Measurements from ENCODE around the gene DNAAF5.
A peak's percentile ranks its signal among the peaks of the same experiment; 100 is the strongest.
"Not testable (repeated sequence)": the region's sequence is repeated elsewhere in the genome, so short reads cannot be mapped to it uniquely, and the experiment has no call there.

The DNAAF5 gene

DNA sequence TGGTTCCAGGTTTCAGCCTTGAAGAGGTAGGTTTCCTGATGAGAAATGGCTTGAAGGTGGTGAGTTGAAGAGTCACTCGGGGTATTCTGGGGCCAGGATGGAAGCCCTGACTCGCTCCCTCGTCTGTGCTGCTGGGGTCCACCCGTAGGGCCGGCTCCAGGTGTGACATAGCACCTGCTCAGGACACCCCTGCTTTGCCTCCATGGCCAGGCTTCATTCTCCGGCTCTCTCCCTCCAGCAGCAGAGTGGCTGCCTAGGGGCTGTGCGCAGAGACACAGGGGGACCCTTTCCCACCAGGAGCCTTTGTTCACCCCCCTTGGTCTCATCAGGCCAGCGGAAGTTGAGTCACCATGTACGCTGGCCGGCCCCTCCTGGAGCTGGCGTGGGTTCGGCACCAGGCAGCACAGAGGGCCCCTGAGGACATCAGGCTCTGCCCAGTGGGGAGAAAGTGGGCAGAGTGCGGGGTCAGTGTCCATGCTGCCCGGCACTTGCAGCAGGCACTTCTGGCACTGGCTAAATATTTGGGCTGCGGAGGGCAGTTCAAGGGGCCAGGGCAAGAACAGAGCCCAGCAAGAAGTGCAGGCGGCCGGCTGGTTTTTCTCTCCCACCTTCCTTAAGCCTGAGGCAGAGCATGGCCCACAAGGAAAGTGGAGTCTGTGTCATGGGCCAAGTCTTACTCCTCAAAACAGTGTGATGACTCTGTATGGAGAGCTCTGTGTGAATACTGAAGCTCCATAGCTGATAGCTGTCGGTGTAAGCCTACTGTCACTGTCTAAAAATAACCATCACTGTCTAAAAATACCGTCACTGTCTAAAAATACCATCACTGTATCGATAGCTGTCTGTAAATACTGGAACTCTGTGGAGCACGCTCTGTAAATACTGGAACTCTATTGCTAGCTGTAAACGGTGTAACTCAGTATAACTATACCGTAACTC, 4.3 kb downstream of the DNAAF5 start:
- no peak for DNase-seq

DNA sequence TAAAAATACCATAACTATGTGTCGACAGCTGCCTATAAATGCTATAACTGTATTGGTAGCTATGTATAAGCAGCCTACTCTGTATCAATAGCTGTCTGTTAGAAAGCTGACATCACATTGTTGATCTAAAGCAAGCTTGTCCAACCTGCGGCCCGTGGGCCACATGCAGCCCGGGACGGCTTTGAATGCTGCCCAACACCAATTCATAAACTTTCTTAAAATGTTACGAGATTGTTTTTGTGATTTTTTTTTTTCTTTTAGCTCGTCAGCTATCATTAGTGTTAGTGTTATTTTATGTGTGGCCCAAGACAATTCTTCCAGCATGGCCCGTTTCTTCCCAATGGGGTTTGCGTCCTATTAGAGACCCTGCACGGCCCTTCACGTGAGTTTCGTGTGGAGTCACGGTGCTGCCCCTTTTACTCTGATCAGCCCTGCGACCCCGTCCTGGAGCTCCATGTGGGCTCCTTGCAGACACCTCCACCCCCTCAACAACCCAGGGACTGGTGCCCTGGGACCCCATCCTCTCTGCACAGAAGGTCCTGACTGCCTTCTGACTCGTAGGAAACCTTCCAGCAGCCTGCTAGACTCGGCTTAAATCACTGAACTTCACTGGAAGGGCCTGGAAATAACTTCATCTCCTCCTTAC, 5.1 kb downstream of the DNAAF5 start:
- DNase-seq: no peak

DNA sequence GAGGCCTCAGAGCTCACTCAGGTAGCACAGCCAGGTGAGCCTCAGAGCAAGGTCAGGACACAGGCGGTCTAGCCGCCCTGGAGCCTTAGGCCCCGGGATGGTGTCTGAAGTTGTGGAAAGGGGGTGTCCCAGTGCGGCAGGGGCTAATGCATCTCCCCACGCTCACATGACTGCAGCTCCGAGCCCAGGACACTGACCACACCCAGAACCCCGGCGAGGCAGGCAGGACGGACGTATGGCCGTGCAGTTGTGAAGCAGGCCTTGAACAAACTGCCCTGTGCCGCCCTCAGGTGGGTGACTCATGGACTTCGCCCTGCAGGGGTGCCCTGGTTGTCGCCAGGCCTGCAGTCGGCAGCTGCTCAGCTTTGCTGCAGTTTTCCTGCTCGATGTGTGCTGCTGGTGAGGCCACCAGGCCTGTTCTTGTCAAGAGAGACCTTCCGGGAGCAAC, 5.6 kb downstream of the DNAAF5 start:
- DNase-seq: peak; percentile 15

DNA sequence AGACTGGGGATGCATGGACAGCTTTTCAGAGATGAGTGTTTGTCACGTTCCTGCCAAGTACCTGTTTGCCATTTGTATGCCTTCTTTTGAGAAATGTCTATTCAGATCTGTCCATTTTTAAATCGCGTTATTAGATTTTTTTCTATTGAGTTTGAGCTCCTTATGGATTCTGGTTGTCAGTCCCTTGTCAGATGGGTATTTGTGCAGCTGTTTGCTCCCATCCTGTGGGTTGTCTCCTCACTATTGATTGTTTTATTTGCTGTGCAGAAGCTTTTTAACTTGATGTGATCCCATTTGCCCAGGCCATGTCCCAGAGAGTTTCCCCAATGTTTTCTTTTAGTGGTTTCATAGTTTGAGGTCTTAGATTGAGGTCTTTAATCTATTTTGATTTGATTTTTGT, 6.1 kb downstream of the DNAAF5 start:
- no peak for DNase-seq

DNA sequence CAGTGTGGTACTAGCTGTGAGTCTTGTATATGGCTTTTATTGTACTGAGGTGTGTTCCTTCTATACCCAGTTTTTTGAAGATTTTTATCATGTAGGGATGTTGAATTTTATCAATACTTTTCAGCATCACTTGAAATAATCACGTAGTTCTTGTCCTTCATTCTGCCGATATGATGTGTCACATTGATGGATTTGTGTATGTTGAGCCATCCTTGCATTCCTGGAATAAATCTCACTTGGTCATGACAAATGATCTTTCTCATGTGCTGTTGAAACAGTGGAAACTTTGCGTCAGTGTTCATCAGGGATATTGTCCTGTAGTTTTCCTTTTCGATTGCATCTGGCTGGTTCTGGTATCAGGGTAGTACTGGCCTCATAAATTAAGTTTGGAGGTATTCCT, 7.7 kb downstream of the DNAAF5 start:
- DNase-seq: no peak

DNA sequence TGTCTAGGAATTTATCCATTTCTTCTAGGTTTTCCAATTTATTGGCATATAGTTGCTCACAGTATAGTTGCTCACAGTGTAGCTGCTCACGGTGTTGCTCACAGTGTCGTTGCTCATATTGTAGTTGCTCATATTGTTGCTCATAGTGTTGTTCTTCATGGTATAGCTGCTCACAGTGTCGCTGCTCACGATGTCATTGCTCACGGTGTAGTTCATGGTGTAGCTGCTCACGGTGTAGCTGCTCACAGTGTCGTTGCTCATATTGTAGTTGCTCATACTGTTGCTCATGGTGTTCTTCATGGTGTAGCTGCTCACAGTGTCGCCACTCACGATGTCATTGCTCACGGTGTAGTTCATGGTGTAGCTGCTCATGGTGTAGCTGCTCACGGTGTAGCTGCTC, 8.3 kb downstream of the DNAAF5 start:
- DNase-seq: no peak

DNA sequence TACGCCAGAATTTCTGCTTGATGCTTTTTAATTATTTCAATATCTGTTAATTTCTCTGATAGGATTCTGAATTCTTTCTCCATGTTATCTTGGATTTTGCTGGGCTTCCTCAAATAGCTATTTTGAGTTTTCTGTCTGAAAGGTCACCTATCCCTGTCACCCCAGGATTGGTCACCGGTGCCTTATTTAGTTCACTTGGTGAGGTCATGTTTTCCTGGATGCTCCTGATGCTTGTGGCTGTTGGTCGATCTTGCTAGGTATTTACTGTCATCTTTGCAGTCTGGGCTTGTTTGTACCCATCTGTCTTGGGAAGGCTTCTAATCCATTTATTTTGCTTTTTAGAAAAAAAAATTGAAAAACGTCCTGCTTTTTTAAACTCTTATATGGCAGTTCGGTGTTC, 11.7 kb downstream of the DNAAF5 start:
- no peak for DNase-seq

DNA sequence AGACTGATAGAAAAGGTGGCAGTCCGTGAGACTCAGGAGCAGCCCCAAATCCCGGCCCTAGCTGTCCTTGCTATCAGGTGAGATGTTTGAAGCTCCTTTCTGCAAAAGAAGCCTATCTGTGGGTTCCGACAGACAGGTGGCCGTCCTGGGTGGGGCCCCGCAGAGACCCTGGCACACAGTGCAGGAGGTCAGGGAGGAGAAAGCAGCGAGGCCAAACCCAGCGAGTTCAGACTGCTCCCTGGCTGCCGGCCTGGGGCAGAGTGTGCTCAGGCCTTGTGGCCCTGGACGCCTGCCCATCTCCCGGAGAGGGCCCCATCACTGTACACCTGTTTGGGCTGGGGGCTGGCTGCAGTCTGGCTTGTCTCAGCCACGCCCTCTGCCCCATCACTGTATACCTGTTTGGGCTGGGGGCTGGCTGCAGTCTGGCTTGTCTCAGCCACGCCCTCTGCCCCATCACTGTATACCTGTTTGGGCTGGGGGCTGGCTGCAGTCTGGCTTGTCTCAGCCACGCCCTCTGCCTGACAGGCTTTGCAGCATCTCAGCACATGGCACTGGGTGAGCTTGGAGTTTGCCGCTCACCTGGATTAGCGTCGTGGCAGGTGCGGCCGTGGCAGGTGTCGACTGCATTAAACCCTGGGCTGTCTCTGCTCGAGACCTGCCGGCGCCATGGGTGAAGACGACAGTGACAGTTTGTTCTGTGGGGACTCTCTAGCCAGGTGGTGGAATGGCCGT, 12.4 kb downstream of the DNAAF5 start:
- DNase-seq: no peak

DNA sequence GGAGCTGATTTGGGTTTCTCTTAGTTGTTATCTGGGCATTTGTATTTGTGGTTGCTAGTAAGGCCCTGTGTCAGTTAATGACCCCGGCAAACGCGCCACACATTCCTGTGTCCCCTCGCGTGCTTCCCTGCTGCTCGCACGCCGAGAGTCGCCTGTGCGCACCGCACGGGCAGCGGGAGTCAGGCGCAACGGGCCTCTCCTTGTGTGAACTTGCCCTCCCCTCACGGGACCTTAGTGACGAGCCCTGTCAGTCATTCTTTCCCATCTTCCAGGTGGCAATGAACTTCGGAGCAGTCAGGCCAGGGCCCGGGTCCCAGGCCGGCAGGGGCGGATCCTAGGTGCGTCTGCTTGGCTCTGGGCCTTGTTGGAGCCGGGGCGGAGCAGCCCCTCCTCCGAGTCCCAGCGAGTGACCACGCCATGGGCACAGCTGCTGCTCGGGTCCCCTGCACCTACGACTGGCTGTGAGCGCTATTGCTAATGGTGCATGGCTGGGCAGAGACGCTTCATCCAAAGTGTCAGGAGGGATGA, 13.0 kb downstream of the DNAAF5 start:
- no peak for DNase-seq

DNA sequence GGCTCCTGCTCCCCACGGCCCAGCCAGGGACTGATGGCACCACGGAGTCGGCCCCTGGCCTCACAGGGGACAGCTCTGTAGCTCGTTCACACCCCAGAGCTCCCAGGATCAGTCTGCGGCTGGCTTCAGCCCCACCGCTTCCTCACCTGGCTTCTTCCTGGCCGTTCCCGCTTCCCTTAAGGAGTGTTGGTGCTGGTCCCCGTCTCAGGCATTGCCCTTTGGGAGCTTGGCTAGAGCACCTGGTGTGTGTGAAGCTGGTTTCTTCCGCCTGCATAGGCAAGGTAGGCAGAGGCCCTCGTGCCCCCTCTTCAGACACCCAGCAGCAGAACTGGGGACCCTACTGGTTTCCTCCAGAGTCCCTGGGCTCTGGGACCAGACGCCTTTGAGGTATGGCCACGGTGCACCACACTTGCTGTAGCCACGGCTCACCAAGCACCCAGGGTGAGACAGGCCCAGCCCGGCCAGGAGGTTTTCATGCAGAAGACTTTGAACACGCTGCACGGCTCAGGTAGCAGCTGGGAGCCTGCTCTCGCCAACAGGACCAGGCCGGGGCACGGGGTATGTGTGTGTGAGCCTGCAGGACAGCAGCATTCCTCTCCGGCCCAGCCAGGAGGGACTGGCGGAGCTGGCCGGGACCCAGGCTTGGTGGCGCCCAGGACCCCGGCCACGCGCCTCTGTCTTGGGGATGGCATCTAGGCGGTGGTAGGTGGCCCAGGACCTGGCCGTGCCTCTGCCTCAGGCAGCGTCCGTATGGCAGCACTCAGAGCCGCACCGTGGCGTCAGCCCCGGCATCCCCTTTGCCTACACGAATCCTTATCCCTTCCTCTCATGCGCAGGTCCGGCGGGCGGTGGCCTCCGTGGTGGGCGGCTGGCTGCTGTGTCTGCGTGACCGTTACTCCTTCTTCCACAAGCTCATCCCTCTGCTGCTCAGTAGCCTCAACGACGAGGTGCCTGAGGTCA, 13.8 kb downstream of the DNAAF5 start:
- no peak for DNase-seq

DNA sequence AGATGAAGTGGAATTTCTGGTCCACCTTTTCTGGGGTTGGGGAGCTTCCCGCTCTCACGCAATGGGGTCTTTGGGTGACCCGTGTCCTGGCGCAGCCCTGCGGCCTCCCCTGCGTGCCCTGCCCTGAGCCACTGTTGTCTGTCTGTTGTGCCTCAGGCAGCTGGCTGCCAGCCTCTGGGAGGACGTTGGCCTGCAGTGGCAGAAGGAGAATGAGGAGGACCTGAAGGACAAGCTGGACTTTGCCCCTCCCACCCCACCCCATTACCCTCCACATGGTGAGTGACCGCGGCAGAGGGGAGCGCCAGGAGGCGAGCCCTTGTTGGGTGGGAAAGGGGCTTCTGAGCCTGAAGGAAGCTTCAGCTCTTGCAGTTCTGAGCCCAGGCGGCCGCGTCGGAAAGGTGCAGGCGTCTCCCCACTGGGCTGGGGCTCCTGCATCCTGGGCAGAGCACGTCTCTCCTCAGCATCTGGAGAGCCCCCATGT, 14.7 kb downstream of the DNAAF5 start:
- no peak for DNase-seq

DNA sequence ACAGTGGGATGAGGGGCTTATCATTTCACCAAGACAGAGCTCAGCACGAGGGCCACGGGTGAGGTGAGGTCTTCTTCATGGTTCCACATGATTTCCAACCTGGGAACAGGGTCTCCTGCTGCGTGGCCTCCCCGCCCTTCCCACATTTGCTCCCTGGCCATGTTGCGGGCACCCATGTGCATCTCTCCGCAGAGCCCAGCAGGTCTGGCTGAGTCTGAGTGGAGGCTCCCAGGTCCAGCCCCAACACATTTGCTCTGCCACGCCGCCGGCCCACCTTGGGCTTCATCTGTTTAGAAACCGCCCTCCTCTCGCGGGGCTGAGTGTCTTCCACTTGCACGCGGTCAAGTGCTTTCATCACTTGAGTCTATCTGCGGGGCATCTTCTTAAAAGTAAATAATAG, 15.4 kb downstream of the DNAAF5 start:
- DNase-seq: no peak

DNA sequence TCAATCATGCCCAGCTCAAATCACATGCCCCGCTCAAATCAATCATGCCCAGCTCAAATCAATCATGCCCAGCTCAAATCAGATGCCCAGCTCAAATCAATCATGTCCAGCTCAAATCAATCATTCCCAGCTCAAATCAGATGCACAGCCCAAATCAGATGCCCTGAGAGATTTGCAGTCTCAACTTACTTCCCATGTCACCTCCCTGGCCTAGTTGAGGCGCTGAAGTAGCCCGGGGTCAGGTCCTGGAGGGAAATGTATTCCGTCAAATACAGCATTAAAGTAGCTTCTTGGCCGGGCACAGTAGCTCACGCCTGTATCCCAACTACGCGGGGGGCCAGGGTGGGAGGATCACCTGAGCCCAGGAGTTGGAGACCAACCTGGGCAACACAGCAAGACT, 16.3 kb downstream of the DNAAF5 start:
- DNase-seq: no peak

DNA sequence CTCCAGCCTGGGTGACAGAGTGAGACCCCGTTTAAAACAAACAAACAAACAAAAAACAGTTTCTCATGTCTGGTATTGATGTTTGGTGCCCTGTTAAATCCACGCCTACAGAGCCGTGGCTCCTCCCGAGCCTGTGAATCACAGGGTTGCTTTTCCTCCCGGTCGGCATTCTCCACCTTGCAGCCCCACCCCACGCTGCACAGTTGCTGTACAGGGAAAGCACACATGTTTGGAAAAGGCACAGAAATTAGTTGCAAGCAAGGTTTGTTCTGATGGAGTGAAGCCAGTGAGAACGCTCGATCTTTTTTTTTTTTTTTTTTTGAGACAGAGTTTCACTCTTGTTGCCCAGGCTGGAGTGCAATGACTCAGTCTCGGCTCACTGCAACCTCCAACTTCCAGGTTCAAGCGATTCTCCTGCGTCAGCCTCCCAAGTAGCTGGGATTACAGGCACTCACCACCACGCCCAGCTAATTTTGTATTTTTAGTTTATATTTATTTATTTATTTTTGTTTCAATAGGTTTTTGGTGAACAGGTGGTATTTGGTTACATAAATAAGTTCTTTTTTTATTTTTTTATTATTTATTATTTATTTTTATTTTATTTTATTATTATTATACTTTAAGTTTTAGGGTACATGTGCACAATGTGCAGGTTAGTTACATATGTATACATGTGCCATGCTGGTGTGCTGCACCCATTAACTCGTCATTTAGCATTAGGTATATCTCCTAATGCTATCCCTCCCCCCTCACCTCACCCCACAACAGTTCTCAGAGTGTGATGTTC, 17.0 kb downstream of the DNAAF5 start:
- DNase-seq: not testable (repeated sequence)

DNA sequence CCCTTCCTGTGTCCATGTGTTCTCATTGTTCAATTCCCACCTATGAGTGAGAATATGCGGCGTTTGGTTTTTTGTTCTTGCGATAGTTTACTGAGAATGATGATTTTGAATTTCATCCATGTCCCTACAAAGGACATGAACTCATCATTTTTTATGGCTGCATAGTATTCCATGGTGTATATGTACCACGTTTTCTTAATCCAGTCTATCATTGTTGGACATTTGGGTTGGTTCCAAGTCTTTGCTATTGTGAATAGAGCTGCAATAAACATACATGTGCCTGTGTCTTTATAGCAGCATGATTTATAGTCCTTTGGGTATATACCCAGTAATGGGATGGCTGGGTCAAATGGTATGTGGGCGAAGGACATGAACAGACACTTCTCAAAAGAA, 17.6 kb downstream of the DNAAF5 start:
- DNase-seq: not testable (repeated sequence)

DNA sequence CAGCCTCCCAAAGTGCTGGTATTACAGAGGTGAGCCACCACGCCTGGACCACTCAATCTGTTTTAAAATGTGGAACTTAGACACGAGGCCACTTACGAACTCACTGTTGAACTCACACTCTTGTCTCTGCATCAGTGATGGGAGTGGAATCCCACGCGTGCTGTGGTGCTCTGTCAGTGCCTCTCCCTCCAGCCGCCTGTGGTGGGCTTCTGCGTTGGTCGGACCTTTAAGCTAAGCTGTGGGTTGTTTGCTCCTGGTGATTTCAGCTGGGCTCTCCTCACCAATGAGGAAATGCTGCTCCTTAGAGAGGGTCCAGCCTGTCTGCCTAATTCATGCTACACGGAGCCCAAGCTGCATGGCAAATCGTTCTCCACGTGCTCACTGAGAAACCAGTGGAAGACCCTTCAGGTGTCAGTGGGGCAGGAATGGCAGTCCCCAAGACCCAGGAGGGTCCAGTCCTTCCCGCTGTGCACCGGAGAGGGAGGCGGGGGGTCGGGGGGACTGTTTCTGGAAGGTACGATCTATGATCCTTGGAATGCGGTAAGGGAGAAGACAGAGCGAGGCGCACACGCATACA, 18.4 kb downstream of the DNAAF5 start:
- no peak for DNase-seq

DNA sequence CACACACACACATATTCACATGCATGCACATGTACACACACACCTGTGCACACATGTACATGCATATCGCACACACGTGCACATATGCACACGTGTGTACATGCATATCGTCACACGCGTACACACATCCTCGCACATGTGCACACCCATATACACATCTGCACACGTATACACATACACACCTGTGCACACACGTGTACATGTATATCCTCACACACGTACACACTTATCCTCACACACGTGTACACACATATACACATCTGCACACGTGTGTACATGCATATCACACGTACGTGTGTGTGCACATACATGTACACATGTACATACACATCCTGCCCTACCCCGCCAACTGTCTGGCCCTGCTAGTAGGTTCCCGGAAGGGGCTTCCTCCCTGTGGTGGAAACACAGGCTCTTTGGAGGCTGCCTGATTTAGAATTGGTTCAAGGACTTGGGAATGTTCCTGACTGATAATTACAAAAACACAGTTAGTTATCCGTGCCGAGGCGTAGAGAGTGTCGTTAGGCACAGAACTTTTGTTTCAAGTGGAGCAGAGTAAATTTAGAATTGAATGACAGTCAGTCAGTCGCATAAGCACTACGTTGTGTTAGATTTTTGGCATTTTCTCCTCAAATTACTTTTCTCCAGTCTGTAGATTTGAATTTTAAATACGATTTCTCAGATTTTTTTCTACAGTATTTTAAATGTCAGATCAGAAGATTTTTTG, 19.1 kb downstream of the DNAAF5 start:
- DNase-seq: no peak

DNA sequence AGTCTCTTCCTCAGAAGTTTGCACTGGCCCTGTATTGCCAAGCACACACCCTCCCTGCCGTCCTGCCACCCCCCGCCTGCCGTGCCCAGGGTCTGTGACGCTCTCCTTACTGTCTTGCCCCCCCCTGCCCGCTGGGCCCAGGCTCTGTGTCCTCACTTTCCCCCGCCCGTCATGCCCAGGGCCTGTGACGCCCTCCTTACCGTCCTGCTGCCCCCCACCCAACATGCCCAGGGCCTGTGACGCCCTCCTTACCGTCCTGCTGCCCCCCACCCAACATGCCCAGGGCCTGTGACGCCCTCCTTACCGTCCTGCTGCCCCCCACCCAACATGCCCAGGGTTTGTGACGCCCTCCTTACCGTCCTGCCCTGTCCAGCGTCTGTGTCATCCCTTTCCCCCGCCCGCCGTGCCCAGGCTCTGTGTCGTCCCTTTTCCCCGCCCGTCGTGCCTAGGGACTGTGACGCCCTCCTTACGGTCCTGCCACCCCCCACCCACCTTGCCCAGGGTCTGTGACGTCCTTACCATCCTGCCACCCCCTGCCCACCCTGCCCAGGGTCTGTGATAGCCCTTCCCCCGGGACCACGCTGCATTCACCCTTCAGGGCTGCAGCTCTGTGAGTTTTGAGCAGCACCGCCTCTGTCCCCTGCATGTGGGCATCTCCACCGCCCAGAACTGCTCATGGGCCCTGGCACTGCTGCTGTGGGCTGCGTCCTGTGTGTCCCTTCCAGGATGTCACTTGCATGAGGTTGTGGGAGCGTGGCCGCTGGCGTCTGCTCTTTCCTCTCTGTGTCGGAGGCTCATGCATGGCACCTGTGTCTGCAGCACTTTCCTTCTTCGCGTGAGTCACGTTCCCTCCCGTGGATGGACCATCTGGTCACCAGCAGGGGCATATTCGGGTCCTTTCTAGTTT, 19.9 kb downstream of the DNAAF5 start:
- DNase-seq: no peak

DNA sequence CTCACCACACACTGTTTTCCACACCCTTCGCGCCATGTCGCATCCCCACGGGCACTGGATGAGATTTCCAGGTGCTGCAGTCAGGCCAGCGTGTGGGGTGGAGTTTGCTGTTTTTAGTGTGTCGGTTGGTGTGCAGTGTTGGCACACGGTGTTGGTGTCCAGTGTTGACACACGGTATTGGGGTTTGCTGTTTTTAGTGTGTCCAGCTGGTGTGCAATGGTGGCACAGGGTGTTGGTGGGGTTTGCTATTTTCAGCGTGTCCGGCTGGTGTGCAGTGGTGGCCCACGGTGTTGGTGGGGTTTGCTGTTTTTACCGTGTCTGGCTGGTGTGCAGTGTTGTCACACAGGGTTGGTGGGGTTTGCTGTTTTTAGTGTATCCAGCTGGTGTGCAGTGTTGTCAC, 20.7 kb downstream of the DNAAF5 start:
- no peak for DNase-seq

Measured in CD4-positive, alpha-beta T cell treated with Interleukin-17A for 4 hours (primary cell).